ENCODE measurements around the gene HAAO.

Gene HAAO

DNA sequence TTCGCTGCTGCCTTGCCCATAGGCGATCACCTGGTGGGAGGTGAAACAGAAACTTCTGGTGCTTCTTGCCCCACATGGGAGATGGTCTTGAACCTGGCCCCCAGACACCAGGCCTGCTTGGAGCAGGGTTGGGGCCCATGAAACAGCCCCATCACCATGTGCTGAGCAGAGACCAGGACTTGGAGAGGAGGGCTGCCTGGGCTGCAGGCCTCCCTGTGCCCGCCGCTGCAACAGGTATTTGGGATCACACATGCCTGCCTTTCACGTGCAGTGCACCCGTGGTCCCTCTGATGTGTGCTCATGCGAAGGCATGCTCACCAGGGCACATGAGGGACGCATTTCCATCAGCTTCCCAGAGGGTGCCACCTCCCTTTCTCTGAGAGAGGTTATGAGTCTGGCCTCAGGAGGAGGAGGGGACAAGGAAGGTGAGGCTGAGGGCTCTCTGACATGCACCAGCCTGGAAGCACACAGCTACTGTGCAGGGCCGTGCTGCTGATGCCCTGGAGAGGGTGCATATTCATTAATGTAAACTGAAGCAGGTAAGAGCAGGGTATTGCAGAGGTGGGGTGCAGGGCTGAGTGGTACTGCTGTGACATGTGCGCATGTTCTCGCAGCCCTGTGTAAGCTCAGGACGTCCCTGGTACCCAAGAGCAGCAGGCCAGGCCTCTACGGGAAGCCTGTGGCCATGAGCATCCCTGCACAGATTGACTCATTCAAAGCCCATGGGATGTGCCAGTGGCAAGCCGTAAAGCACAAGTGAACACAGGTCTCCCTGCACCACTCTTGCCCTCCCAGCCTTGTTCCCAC is 24.3 kb downstream of the HAAO start:
- no peak for DNase-seq (ENCODE audit: low read depth)

GRCh38 chr2:42767080-42767898 is 25.1 kb downstream of the HAAO start:
- DNase-seq (ENCODE audit: low read depth): no peak

- DNase-seq (ENCODE audit: low read depth): no peak
Measured at GRCh38 chr2:42765686-42766085, 26.7 kb downstream of the HAAO start.

DNA sequence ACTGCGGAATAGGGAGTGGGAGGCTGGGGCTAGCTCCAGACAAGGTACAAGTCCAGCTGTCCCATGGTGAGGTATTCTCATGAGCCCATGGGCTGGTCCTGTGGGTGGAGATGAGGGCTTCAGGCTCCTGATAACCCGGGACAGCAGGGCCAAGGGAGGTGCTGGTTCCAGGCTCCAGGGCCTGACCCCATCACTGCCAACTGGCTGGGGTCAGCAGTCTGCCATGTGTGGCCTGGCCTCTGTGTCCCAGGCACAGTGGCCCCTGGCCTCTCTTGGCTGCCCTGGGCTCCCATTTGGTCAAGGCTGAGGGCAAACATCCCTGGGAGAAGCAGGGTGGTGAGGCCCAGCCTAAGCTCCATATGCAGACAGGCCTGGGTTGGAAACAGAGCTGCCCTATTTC is 27.5 kb downstream of the HAAO start:
- DNase-seq (ENCODE audit: low read depth): no peak

DNA sequence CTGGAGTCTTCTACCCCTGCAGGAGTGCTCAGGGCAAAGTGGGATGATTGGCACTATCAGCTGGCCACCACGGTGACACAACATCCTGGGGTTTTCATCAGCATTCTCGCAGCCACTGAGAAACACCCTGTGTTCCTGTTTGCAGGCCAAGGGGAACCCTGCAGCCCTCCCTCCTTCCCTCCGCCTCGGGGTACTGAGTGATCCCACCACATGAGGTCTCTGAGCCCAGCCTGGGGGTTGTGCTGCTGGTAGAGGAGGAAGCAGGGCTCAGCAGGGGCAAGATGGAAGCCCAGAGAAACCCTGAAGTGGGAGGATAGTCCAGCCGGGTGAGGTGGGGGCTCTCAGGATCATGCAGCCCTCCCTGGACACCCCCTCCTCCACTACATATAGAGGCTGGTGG is 28.3 kb downstream of the HAAO start, which contains the start of gene OXER1:
TSS of gene OXER1 (minus strand) at position 40 of the 400 bp plus-strand sequence. CDS start 73 bp downstream, outside the sequence.
- DNase-seq (ENCODE audit: low read depth): no peak

DNA sequence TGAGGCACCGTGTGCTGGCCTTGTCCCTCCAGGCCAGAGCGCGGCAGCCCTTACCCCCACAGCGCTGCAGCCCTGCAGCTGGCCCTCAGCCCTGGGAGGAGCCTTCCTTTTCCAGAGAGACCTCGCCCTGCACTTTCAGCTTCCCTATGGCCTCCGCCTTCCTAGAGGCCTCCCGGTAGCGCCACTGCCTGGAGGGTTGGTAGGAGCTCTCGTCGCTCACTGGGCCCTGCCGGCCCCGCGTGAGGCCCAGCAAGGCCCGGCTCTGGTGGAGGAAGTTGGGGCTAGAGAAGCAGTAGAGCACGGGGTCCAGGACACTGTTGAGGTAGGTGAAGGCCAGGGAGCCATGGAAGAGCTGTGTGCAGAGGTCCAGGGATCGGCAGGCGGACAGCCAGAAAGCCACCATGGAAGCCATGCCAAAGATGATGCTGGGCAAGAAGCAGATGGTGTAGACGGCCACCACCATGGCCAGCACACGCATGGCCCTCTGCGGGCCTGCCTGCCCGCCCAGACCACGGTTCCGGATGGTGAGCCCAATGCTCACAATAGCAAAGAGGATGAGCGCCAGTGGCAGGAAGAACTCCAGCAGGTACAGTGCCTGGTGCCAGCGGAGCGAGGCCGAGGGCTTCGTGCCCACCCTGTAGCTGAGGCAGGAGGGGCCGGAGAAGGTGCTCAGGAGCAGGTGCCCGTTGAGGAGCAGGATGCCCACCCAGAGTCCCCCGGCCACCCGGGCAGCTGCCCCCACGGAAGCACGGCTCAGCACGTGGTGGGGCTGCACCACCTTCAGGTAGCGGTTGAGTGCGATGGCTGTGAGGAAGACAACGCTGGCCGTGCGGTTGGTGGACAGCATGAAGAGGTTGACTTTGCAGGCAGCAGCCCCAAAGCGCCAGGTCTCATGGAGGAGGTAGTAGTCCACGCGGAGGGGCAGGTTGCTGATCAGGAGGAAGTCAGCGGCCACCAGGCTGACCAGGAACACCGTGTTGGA is 29.3 kb downstream of the HAAO start:
- no peak for DNase-seq (ENCODE audit: low read depth)

DNA sequence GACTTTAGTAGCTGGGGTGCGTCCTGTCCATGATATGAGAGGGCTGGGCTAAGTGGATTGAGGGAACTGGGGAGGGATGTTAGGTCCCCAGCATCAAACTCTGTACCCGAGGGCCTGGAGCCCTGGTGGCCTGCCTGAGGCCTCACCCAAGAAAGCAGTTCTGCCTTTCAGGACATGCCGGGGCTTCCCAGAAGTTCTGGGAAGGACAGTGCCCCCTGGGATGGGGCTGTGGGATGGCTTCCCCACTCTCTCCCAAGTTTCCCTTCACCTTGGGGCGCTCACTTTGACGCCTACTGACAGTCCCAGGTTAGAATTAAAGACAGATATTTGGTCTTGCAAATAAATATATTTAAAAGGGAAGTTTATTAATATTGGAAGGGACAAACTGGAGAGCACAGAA is 30.2 kb downstream of the HAAO start:
- DNase-seq (ENCODE audit: low read depth): no peak

DNA sequence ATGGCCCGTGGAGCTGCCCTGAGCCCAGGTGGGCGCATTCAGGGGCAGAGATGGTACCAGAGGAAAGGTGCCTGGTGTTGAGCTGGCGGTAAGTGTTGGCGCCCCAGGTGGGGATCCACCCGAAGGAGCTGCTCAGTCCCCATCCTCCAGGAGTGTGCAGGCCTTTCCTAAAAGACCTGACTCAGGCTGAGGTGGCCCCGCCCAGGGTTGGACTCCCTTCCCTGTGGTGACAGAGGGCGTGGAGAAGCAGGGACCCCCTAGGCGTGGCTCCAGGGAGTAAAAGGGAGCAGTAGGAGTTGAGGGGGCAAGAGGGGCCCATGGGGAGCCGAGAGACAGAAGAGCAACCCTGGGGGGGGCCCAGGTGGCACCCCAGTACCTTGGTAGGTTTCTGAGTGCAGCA is 30.8 kb downstream of the HAAO start:
- no peak for DNase-seq (ENCODE audit: low read depth)

GRCh38 chr2:42758751-42759150 is 33.6 kb downstream of the HAAO start:
- DNase-seq (ENCODE audit: low read depth): no peak

GRCh38 chr2:42757981-42758740 is 34.2 kb downstream of the HAAO start:
- no peak for DNase-seq (ENCODE audit: low read depth)

GRCh38 chr2:42756966-42757513 is 35.3 kb downstream of the HAAO start:
- DNase-seq (ENCODE audit: low read depth): no peak

GRCh38 chr2:42756150-42756775 is 36.1 kb downstream of the HAAO start:
- no peak for DNase-seq (ENCODE audit: low read depth)

DNA sequence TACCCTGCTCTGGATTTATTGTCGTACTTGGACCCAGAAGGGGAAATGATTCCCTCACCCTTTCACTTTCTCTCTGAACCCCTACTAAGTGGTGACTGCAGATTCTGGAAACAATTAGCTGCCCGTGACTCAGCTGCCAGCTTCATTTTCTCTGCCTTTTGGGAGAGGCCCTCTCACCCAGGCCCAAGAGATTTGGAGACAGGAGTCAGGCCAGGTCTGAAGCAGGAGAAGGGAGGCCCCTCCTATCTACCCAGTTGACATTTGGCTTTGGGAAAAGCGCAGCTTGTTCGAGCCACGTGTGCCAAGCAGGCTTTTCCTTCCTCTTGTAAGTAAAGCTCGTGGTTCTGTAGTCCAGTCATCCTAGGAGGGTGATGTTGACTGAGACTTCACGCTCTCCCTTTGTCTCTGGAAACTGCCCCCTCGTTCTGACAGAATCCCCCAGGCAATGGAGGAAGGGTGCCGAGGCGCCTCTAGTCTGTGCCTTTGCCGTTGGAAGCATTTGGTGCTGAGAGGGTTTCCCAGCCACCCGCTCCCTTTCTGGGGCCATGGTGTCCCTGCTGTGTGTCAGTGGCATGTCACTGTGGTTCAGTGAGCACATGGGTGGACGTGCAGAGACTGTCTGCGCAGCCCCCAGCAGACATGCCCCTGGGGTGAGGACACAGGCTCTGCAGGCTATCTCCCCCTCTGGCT is 37.0 kb downstream of the HAAO start:
- no peak for DNase-seq (ENCODE audit: low read depth)

DNA sequence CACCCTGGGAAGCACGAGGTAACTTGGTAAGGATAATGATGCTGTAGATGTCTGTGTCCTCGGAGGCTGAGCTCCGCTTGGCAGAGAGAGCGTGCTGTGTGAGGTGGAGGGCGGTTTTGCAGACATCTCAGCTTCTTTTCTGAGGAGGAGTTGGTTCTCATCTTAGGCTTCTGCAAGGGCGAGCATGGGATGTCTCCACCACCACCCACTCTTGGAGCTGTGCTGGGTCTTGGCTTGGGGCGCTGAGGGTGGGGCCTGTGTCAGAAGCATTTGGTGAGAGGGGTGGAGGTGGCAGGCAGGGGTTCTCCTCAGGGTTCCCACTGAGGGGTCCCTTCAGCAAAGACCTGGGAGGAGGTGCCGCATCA is 37.6 kb downstream of the HAAO start:
- no peak for DNase-seq (ENCODE audit: low read depth)

GRCh38 chr2:42754021-42754775 is 38.2 kb downstream of the HAAO start:
- no peak for DNase-seq (ENCODE audit: low read depth)

GRCh38 chr2:42752816-42753813 is 39.3 kb downstream of the HAAO start:
- no peak for DNase-seq (ENCODE audit: low read depth)

- DNase-seq (ENCODE audit: low read depth): no peak
Measured at GRCh38 chr2:42752314-42752713, 40.1 kb downstream of the HAAO start.

- DNase-seq (ENCODE audit: low read depth): no peak
Measured at GRCh38 chr2:42748840-42749239, 43.5 kb downstream of the HAAO start.

All from stimulated activated CD8-positive, alpha-beta memory T cell treated with anti-CD3 and anti-CD28 coated beads, Interleukin-15, amount 100 ng/mL, for 24 hours (primary cell).